ENCODE results near the gene KCNK1.

The KCNK1 gene

DNA sequence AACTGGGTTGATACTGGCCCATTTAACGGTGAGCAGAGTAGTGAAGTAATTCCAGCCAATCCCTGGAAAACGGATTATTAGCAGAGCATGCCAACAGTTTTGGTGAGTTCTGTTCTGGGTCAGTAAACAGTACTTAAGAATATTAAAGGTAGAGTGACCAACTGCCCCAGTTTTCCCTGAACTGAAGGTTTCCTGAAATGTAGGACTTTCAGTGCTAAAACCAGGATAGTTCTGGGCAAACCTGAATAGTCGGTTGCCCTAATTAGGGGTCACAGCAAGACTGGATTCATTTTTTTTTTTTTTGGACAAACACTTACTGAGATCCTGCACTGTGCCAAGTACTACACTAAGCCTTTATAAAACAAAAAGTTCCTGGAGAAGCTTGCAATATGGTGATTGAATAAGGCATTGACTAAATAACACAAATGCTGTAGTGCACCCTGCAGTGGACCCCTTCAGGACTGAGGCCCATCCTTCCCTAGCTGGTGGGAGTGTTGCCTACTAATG is 75.9 kb downstream of the KCNK1 start:
- POLR2A ChIA-PET = no interaction called here
- no peak overlapping the region for H3K4me3 ChIP-seq (ENCODE audit: low read depth, low read length)
- DNase-seq (ENCODE audit: low read depth, low spot score) = no peak
- CTCF ChIA-PET = no interaction called here
- TF ChIP-seq, protein P1, sequence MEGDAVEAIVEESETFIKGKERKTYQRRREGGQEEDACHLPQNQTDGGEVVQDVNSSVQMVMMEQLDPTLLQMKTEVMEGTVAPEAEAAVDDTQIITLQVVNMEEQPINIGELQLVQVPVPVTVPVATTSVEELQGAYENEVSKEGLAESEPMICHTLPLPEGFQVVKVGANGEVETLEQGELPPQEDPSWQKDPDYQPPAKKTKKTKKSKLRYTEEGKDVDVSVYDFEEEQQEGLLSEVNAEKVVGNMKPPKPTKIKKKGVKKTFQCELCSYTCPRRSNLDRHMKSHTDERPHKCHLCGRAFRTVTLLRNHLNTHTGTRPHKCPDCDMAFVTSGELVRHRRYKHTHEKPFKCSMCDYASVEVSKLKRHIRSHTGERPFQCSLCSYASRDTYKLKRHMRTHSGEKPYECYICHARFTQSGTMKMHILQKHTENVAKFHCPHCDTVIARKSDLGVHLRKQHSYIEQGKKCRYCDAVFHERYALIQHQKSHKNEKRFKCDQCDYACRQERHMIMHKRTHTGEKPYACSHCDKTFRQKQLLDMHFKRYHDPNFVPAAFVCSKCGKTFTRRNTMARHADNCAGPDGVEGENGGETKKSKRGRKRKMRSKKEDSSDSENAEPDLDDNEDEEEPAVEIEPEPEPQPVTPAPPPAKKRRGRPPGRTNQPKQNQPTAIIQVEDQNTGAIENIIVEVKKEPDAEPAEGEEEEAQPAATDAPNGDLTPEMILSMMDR (IDR thresholded peaks at IDR 0.05; ENCODE audit: insufficient read depth, low read length, missing control alignments) = no peak

DNA sequence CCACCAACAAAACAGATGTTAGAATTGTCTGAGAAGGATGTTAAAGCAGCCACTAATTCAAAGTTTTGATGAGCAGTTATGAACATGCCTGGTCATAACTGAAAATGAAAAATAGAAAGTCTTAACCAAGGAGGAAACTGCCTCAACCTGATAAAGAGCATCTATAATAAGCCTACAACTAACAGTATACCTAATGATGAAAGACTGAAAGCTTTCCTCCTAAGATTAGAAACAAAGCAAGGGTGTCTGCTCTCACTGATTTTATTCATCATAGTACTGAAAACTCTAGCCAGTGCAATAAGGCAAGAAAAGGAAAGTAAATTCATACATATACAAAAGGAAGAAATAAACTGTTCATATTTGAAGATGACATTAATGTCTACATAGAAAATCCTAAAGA is 82.0 kb downstream of the KCNK1 start:
- ChIA-PET CTCF (no interaction called here), POLR2A (no interaction called here)
- H3K4me3 ChIP-seq (ENCODE audit: low read depth, low read length) = no peak overlapping the region
- DNase-seq (ENCODE audit: low read depth, low spot score) = no peak
- TF ChIP-seq, protein P1 (IDR thresholded peaks at IDR 0.05; ENCODE audit: insufficient read depth, low read length, missing control alignments) = no peak

DNA sequence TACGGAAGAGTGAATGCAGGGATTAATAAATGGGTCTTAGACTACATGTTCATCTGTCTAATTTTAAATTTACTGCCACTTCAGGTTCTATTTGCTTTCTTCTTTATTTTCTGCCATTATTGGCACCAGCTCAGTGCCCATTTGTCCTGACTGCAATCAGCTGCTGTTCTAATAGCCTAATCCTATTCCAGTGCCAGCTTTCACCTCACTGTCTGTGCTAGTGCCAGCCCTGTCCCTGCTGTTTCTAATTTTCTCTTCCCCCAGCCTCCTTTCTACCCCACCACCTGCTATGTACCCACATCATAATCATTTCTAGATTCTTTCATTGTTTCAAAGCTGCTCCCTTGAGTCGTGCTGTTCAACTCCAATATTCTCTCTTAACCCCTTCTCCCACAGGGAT is 86.4 kb downstream of the KCNK1 start:
- ChIA-PET CTCF (no interaction called here), POLR2A (no interaction called here)
- no peak for DNase-seq (ENCODE audit: low read depth, low spot score)
- TF ChIP-seq, protein P1 (IDR thresholded peaks at IDR 0.05; ENCODE audit: insufficient read depth, low read length, missing control alignments) = no peak
- H3K4me3 ChIP-seq (ENCODE audit: low read depth, low read length) = no peak overlapping the region

DNA sequence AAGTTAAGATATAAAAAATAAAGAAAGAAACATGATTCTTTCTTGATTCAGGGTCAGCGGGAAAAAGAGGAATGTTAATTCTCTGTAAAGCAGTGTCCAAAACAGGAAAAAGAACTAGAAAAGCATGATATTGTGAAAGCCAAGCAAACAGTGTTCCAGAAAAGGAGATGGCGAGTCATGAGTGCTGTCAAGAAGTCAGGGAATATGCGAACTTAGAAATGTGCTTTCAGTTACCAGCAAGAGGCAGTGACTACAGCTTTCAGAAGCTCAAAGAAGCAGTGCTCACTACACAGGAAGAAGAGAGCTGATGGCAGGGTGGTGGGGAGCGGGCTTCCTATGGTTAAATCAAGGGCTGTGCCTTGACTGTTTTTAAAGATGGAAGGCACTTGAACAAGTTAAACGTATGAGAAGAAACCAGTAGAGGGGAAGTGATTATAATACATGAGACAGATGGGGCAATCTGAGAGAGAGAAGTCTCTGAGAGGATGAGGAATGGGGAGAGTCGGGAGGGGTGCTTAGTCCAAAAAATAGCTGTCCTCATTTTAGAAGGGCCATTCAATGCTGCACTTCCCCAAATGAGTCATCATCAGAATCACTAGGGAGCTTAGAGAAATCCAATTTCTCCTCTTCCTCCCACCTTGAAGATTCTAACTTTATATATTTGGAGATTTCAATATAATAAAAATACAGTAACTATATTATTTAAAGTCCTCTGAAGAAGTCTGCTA is 90.4 kb downstream of the KCNK1 start:
- TF ChIP-seq, protein P1 (IDR thresholded peaks at IDR 0.05; ENCODE audit: insufficient read depth, low read length, missing control alignments) = no peak
- H3K4me3 ChIP-seq (ENCODE audit: low read depth, low read length) = no peak overlapping the region
- ChIA-PET CTCF (no interaction called here), POLR2A (no interaction called here)
- DNase-seq (ENCODE audit: low read depth, low spot score) = no peak

DNA sequence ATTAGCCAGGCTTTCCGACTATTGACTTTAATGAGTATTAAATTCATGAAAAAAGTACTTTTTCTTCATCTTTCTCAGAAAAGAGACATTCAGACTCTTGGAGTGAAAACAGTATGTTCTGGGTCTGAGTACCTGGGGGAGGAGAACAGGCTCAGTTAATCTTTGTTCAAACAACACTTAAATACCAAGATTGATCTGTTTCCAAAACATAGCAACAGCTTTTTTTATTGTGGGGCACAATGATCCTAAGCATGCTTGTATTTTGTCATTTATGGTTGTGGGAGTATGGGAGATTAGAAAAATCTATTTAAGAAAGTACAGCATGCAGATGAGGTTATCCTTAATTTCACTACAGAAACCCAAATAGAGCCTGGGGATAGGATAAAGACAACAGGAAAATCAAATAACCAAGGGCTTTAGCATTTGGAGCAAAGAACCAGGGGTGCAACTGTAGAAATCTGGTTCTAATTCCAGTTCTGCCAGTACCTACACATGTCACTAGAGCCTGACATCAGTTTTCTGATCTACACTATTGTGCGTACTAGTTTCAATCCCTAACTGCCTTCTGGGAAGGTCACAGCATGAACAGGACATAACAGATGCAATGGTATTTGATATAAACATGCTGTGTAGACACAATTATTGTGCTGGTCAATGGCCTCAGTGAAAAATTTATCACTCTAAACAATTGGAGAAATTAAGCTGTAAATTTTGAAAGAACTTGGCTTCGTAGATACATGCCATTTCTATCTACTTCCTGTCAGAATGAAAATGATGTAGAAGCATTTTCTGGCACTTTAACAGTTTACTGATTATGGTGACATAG is 91.2 kb downstream of the KCNK1 start:
- POLR2A ChIA-PET = no interaction called here
- TF ChIP-seq, protein P1 (IDR thresholded peaks at IDR 0.05; ENCODE audit: insufficient read depth, low read length, missing control alignments) = no peak
- CTCF ChIA-PET = no interaction called here

DNA sequence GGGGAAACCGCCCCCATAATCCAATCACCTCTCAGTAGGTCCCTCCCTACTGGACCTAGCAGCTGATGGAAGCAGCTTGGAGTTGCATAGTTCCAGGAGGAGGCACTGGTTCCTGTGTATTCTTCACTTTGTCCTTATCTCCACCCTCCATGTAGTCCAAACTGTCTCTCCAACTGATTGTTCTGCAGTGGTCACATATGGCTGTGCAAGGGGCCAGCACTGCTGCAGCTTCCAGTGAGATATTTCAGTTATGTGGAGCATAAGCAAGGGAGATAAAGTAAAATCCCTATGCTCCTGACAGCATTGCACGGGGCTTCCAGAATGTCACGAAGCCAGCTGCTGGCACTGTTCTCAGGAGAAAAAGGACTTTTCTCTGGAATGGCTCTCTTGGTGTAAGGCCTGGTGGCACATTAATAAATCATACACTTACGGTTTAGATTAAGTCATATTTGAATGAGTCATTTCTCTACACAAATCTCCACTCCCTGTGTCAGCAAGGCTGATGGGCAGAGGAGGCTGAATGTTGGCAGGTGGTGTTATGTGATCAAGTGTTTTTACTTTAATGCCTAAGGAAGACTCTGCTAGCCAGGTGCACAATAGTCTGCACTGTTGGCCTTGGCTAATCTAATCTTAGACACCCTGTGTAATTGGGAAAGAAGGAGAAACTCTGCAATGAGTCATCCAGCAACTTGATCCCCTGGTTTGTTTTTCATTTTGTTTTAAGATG is 93.4 kb downstream of the KCNK1 start:
- POLR2A ChIA-PET = no interaction called here
- CTCF ChIA-PET = no interaction called here
- TF ChIP-seq, protein P1 (IDR thresholded peaks at IDR 0.05; ENCODE audit: insufficient read depth, low read length, missing control alignments) = no peak
- H3K4me3 ChIP-seq (ENCODE audit: low read depth, low read length) = no peak overlapping the region
- DNase-seq (ENCODE audit: low read depth, low spot score) = no peak

More for the DNA sequence above, 91.2 kb downstream of the KCNK1 start:
- no peak for DNase-seq (ENCODE audit: low read depth, low spot score)
- H3K4me3 ChIP-seq (ENCODE audit: low read depth, low read length) = no peak overlapping the region

Measured in AG04449 (cell line).